Hypothalamus (tissue), 51 donors: ENCODE data around the gene LAMA5.

Source experiments
- DNase-seq, 51 donors: peaks; one replicate each; lab custom pipeline; 2025; lab: John Stamatoyannopoulos, UW

LAMA5 gene

DNA sequence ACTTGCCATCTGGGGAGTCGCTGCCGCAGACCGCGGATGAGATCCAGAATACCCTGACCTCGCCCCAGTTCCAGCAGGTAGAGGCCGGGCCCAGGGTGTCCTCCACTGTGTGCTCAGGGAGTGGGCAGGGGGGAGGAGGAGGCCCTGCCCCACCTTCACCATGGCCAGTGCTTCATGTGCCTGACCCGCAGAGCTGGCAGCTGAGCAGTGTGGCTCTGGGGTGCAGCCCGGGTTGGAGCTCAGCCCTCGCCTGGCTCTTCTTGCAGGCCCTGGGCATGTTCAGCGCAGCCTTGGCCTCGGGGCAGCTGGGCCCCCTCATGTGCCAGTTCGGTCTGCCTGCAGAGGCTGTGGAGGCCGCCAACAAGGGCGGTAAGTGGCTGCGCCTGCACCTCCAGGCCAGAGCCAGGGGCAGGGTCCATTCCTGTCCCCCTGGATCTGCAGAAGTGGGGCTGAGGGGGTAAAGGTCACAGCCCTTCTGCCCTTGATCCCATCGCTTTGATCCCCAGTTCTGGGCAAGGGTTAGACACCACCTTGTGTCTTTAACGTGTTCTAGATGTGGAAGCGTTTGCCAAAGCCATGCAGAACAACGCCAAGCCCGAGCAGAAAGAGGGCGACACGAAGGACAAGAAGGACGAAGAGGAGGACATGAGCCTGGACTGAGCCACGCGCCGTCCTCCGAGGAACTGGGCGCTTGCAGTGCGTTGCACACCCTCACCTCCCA is 58.9 kb downstream of the LAMA5 start:
- peak in 5 of 51 donors; percentile 16 to 63 (median 29) for DNase-seq

DNA sequence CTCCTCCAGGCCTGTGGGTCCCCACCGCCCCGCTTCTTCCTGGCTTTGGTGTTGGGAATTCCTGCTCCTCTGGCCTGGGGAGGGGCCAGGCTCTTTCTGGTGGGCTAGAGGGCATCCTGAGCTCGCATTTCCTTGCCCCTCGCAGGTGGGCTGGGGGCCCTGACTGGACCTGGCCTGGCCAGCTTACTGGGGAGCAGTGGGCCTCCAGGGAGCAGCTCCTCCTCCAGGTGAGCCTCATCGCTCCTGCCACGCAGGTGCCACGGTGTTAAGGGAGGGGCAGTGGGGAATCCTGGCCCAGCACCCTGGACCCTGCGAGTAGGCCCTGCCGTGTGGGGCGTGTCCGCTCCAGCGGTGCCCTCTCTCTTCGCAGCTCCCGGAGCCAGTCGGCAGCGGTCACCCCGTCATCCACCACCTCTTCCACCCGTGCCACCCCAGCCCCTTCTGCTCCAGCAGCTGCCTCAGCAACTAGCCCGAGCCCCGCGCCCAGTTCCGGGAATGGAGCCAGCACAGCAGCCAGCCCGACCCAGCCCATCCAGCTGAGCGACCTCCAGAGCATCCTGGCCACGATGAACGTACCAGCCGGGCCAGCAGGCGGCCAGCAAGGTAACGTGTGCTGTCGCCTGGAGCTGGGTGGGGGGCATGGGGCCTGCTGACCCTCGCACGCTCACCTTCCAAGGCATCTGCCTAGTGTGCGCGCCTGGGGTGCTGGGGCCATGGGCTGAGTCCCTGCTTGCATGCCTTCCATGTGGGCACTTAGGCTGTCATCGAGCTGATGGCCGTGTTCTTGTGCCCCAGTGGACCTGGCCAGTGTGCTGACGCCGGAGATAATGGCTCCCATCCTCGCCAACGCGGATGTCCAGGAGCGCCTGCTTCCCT is 59.6 kb downstream of the LAMA5 start:
- no peak for DNase-seq

DNA sequence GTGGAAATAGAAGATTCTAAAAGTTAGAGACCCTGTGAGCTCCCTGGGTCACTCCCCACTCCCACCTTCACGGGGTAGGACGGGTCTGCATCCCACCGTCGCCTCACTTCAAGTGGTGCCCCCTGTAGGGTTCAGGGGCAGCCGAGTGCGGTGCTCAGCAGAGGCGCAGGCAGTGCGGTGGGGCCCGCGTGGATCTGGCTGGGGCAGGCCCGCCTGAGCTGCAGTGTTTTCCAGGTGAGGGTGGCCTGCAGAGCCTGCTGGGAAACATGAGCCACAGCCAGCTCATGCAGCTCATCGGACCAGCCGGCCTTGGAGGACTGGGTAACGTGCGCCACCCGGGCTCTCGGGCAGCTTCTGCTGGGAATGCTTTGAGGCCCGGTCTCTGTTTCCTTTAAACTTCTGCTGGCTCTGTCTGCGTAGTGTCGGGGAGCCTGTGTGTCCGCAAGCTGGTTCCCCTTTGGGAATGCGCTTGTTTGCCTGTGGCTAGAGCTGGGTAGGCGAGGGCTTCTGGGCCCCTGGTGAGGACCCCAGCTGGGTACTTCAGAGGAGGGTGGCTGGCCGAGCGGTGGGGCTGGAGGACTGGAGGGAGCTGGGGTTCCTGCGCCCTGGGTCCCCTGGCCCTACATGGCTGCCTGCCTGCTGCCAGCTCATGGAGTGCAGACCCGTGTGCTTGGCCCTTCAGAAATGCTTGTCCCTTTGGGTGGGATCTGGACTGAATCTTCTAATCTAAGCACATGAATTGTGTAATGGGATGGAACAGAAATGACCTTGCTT is 60.5 kb downstream of the LAMA5 start:
- no peak for DNase-seq

DNA sequence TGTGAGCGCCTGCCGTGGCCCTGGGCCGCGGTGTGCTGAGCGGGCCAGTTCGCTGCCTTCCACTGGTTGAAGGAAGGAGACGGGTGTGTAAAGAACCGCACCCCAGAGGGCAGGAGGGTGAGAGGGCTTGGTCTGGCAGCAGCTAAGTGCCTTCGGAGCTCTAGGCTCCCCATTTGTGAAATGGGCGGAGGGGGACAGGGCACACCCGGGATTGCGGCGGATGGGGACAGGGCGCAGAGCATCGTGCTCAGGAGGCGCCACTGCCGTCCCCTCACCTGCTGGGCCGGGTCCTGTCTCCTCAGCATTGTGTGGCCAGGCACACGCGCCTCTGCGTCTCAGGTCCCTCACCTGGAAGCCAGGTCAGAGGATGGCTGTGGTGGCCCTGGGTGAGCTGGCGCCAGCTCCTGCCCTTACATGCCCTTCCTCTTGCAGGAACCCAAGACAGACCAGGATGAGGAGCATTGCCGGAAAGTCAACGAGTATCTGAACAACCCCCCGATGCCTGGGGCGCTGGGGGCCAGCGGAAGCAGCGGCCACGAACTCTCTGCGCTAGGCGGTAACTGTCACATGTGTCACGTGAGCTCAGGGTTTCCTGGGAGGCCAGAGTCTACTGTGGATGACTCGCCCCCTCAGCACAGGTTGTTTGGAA is 61.2 kb downstream of the LAMA5 start:
- DNase-seq = no peak

DNA sequence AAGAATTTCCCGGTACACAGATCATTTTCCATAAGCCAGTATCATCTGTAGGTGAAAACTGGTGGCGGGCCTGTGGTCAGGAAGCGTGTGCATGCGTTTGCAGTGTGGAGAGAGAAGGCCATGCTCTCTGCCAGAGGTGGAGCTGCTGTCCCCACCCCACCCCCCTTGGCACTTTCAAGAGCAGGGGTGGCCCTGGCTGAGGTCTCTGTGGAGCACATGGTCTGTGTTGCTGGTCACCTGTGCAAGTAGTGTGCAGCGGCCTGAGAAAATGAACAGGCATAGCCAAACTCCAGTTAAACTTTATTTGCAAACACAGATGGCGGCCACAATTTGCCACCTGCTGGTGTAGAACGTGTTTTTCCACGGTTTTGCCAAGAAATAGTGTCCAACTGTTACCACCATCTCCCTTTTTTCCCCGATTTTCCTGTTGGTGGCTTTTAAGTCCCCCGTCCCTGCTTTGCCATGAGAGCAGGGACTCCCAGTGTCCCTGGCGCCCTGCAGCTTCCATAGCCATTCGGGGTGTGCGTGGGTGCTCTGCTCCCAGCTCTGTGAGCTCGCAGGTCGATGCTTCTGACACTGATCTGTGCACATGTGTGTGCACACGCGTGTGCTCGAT is 61.9 kb downstream of the LAMA5 start:
- DNase-seq = no peak

DNA sequence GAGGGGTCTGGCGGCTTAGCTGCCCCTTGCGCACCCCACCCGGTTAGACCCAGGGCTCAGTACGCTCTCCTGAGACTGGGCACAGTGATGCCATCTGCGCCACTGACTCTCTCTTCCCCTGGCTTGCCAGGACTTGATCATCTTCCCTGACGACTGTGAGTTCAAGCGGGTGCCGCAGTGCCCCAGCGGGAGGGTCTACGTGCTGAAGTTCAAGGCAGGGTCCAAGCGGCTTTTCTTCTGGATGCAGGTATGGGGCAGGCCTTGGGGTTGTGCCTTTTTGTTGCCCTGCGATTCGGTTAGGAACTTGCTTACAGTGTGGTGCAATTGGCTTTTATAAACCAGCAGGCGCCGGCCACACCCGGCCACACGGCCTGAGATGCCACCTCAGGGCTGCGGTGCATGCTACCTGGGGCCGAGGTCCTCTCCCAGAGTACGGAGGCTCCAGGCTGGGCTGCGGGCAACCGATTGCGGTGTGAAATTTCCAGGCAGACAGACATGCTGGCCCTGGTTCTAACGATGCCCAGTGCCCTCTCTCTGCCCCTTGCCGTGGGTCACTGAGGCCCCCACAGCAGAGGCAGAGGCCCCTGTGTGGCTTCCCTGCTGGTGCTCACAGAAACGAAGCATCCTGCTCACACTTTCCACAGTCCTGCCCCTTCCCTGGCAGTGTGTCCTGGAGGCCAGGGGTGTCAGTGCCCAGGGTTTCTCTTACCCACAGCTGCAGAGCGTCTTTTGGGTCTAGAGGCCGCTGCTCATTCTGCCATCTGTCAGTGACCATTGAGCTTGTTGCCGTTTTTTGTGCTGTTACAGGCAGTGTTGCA is 62.6 kb downstream of the LAMA5 start:
- no peak for DNase-seq

DNA sequence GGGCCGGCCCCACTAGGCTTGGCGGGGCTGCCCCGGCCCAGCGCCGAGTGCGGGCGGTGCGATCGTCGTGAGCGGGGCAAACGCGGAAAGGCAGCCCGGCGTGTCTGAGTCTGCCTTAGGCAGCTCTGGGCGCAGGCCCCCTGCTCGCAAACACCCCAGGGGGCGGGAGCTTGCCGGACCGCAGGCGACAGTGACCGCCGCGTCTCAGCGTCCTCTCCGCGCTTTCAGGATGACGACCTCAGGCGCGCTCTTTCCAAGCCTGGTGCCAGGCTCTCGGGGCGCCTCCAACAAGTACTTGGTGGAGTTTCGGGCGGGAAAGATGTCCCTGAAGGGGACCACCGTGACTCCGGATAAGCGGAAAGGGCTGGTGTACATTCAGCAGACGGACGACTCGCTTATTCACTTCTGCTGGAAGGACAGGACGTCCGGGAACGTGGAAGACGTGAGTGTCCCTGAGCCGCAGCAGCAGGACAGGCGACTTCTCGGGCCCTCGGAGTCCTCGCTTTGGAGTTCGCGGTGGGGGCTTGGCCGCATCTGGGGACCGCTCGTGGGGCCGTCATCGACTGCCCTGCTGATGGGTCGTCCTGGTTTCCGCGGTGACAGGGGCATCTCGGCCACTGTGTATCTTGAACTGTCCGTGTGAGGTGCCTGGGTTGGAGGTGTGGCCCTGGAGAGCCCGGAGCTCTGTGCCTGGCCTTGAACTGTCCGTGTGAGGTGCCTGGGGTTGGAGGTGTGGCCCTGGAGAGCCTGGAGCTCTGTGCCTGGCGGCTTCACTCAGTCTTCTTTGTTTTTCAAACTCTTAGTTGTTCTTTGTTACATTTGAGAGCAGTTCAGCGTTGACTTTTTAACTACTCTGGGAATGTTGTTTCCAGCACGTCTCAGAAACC is 63.5 kb downstream of the LAMA5 start:
- no peak for DNase-seq

DNA sequence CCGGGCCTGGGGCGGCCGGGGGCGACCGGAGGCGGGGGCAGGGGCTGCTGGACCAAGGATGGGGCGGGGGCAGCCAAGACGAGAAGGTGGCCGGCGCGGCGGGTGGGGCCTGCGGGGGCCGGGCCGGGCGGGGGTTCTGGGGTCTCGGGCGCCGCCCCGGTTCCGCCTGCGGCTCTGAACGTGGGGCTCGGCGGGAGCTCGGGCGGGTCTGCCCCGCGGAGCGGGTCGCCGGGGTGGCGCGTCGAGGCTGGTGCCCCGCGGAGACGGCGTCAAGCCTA is 64.1 kb downstream of the LAMA5 start:
- no peak for DNase-seq

DNA sequence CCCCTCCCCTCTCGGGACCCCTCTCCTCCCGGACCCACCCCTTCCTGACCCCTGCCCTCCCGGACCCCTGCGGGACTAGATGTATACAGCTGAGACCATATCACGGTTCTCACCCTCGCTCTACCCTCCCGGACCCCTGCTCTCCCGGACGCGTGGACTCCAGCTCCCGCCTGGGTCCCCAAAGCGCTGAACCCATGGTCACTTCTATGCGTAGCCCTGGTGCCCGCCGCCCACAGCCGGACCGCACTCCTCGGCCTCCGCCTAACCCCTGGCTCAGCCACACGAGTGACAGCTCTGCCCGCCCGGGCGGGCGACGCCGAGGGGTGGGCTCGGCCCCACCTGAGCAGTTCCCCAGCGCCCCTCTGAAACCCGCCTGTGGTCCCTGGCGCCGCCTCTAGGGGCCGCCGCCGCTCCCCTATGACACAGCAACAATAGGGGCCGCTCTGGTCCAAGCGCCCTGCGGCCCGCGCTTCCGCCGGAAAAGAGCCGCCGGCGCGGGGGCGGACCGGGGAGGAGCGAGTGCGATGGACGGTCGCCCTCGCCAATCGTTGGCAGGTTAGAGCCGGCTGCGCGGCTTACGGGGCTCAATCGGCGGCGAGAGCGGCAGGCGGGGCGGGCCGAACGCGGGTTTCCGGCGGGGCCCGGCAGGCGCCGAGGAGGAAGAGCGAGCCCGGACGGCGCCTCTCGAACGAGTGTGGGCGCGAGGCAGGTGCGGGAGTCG is 64.6 kb downstream of the LAMA5 start, which contains the start of gene ADRM1:
Gene ADRM1, plus strand, starts transcription at position 657 of the 721 bp plus-strand sequence. CDS start 572 bp downstream, outside the sequence.
- peak; percentile 55 to 98 (median 92) for DNase-seq

DNA sequence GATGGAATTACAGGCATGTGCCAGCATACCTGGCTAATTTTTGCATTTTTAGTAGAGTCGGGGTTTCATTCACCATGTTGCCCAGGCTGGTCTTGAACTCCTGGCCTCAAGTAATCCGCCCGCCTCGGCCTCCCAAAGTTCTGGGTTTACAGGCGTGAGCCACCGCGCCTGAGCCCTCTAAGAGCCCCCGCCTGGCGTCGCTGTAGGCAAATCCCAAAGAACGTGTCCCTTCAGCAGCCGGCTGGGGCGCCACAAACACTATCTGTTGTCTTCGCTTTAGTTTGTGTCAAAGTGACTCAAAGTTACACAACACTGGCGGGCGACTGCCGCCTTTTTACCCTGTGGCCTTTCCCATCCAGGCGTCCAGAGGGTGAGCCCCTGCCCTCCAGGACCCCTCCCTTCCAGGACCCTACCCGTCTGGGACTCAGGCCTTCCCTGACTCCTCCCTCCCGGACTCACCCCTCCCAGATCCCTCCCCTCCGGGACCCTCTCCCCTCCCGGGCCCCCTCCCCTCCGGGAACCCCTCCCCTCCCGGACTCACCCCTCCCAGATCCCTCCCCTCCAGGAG is 65.3 kb downstream of the LAMA5 start:
- peak; percentile 27 to 88 (median 71) for DNase-seq

DNA sequence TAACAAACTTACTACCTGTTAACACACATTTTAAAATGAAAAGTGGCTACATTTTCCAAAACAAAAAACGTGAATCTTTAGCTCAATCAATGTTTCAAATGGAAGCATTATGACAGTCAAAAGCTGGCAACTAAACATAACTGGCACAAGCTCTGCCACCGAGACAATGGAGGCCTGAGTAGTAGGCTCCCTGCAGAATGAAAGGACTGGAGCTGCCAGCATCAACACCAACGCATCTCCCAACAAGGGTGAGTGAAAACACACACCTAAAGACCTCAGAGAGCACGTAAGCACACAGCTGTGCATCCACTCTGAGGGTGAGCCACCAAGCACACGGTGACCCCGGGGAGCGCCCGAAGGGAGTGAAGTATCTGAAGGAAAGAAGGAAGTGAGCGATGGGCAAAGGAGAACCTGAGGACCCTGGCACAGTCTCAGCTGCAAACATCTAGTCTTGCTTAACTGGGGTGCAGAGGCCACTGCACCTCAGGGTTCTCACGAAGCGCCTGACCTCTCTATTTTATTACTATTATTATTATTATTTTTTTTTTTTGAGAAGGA is 65.9 kb downstream of the LAMA5 start:
- peak in 3 of 51 donors; percentile 8 to 19 (median 13) for DNase-seq

DNA sequence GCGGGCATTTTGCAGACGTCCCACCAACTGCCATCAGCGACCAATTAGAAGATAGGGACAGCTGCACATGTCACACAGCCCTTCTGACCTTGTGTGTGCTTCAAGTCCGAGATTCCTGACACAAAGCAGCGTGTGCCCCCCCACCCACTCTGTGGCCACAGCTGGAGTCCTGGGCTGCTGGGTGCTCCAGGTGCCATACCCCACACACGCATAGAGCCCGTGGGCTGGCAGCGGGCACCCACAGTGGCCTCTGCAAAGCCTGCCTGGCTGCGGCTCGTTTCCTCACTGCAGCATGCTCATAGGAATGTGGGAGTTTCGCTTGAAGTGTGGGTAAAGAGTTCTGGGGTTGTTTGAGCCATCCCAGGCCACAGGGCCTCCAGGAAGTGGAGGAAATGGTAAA is 66.8 kb downstream of the LAMA5 start:
- DNase-seq = no peak

DNA sequence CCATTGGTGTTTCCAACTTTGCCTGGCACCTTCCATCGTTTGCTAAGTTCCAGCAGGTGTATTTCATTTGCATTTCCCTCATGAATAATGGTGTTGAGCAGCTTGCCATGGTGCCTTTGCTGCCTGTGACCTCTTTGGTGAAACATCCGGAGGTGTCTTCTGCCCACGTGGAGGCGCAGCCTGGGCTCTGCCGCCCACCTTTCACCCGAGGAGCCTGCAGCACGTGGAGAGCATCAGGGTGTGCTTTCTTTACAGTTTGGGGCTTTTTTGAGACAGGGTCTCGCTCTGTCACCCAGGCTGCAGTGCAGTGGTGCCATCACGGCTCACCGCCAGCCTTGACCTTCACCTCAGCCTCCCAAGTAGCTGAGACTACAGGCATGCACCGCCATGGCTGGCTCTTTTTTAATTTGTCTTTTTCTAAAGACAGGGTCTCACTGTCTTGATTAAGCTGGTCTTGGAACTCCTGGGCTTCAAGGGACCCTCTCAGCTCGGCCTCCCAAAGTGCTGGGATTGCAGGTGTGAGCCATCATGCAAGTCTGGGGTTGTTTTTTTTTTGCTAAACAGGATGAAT is 67.4 kb downstream of the LAMA5 start:
- DNase-seq = no peak

DNA sequence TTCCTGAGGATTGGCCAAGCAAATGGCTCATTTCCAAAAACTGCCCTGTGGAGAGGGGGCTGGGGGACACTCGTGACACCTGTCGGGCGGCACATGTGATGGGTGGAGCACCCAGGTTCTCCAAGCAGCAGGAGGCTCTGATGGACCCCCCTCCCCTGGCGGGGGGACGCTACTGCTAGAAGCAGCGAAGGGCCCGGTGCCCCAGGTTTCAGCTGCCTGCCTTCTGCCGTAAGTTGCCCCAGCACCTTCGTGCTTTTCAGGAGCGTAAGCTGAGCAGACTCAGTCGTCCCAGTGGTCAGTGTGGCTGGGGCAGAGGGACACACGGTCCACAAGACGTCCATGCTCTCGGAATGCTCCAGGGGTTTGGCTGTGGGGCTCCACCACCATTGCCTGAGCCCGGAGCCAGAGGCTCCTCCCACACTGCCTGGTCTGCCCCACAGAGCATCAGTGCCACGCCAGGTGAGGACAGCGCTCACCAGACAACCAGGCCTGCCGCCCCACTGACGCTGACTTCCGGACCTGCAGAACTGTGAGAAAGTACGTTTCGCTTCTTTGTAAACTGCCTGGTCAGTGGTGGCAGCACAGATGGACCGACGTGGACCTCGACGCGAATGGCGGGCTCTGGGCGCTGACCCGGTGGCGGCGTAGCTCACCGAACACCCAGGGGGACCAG is 68.4 kb downstream of the LAMA5 start:
- DNase-seq = no peak

DNA sequence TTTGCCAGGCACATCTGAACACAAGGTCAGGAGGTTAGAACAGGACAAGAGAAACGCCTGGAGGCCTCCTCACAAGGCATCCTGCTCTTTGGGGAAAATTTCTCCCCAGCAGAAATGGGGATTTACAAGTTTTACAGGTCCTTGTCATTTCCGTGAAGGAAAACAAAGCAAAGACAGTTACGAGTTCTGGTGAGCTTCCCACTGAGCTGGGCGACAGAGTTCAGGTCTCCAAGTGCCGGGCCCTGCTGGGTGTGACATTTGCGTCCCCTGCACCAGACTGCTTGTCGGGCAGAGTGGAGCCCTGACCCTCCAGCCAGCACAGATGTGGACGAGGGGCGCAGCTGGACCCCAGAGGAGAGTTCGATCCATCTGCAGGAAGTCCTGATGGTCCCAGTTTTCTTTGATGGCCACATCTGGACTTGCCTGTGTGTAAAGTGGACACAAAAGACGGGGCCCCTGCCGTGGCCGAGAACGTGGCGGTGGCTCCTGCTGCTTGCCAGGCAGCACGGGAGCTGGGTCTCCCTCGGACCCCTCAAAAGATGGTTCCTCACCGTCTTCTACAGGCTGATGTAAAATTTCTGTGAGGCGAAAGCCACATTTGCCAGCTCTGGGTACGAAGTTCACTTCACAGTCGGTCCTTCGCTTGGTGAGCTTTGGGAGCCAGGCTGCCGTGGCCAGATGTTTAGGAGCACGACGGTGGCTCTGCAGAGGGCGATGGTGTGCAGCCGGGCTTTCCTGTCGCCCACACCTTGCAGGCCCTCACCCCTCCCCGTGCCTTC is 69.5 kb downstream of the LAMA5 start:
- no peak for DNase-seq
